Cortex of kidney (tissue), 1 donor: ENCODE results near the gene IFT81.
"Not testable (repeated sequence)": the region's sequence is repeated elsewhere in the genome, so short reads cannot be mapped to it uniquely, and the experiment has no call there.

Experiments used
- DNase-seq: peaks from one replicate; lab custom pipeline; 2025; lab: John Stamatoyannopoulos, UW

IFT81 gene

GRCh38 chr12:110108309-110109036 is 15.7 kb upstream of the IFT81 start:
- no peak for DNase-seq

- no peak for DNase-seq
Measured at GRCh38 chr12:110109037-110109836, 14.9 kb upstream of the IFT81 start.

- no peak for DNase-seq
Measured at GRCh38 chr12:110109837-110110535, 14.2 kb upstream of the IFT81 start.

GRCh38 chr12:110111476-110112334 is 12.5 kb upstream of the IFT81 start:
- DNase-seq = no peak

- no peak for DNase-seq
Measured at GRCh38 chr12:110112335-110112660, 11.9 kb upstream of the IFT81 start.

DNA sequence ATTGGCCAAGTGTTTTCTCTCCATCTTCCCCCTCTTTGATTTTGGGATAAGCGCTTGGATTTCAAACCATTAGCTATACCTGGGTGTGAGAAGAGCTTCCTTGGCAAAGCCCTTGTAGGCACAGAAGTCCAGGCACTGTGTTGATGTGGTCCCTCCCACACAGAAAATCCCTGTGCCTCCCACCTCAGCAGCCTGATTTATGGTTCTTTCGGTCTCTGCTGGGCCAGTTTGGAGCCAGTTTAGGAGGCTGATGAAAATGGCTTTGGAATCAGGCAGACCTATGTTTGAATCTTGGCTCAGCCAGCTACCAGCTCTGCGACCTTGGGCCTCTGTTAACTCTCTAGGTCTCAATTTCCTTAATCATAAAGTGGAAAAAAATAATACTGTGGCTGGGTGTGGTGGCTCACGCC is 9.6 kb upstream of the IFT81 start:
- DNase-seq = no peak

DNA sequence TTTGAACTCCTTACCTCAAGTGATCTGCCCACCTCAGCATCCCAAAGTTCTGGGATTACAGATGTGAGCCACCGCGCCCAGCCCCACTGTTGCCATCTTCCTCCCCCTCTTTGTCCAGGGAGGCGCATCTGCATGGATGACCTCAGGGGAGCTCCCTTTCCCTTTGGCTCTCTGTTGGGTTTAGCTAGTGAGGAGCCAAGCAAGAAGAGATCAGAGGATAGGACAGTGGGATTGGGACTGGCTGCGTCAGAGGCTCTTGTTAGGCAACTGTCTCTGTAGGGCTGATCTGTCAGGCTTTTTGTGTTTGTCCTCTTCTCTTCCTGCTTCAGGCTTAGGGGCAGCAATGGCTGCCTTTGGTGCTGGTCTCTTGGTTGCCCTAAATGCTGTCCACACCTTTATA is 8.5 kb upstream of the IFT81 start:
- no peak for DNase-seq

- DNase-seq = no peak
Measured at GRCh38 chr12:110116623-110117022, 7.5 kb upstream of the IFT81 start.

GRCh38 chr12:110117210-110117609 is 6.9 kb upstream of the IFT81 start:
- not testable (repeated sequence) for DNase-seq

GRCh38 chr12:110117956-110118685 is 6.0 kb upstream of the IFT81 start:
- DNase-seq = no peak

DNA sequence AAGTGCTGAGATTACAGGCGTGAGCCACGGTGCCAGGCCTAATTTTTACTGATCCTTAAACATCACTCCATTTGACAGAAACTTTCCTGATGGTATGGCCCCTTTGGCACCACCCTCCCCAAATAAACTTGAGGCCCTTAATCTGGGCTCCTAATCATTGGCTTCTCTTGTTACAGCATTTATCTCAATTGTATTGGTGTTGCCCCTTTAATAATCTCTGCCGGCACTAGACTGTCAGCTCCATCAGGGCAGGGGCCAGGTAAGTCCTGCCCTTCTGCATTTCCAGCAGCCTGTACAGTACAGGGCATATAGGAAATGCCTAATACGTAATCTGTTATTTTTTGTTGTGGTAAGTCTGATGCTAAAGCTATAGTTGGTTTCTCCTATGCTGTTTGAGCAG is 1.2 kb upstream of the IFT81 start:
- DNase-seq = no peak

DNA sequence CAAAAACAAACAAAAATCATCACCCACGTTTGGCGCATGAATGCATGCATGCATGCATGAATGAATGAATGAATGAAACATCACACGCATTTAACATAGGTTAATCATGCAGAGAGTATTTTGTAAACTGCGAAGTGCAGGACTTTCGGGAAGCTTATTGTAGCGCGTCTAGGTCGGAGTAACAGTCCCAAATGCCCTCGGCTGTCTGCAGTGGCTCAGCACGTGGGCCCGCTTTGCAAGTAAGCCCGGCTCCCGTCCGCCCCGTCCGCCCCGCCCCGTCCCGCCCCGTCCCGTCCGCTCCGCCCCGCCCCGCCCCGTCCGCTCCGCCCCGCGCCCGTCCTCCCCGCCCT is 263 bp upstream of the IFT81 start:
- DNase-seq = no peak

GRCh38 chr12:110126557-110126956 is 2.4 kb downstream of the IFT81 start:
- DNase-seq = no peak

DNA sequence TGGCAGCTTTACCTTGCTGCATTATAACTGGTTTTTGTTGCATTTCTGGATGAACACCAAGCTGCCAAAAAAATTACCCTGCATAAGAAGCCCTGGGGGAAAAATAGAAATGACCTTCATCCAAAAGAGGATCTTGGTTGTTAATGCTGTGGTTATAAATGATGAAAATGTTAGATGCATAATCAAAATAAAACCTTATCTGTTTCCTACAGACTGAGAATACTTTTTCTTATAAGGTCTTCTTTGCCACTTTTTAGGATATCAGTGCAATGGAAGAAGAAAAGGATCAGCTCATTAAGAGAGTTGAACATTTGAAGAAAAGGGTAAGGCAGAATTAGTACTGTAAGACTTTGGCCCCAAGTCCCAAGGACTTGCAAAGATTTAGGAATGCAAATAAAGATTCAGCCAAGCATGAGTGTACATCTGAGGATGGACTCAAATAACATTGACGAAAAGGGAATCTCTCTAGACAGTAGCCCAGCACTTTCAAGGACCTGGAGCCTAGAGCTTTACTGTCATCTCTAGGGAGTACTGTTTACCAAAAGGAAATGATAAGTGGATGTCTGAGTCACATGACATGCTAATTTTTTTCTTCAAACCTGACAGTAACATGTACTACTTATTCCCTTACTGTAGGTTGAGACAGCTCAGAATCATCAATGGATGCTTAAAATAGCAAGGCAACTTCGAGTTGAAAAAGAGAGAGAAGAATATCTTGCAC is 10.7 kb downstream of the IFT81 start:
- no peak for DNase-seq

DNA sequence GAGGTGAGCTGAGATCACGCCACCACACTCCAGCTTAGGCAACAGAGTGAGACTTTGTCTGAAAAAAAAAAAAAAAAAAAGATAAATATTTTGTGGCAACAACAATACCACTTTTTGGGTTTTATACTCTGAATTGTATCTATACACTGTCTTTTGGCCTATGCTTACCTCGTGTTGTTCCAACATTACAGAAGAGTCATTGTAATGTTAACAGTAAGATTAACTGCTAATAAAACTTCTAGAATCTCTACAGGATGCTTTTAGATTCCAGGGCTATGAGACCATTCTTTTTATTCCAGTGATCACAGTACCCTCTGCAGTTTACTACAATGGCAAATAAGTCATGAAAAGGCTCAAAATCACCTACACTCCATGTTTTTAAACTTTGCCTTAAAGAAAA is 11.6 kb downstream of the IFT81 start:
- DNase-seq = no peak

DNA sequence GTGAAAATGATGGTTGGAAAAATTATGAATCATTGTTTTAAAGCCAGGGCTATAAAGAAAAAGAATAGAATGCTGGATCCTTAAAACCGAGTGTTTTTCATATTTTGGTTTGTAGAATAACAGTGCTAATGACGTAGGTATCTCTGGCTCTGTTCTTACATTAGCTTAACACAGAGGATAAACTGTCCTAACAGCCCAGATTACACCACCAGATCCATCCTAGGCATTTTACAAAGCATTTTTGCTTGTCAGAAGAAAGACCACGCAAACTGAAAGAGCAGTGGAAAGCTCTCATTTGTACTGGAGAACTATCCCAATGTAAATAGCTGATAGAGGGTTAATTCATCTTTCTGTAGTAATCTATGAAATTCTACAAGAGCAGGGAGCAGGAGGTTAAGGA is 13.6 kb downstream of the IFT81 start:
- DNase-seq = no peak

DNA sequence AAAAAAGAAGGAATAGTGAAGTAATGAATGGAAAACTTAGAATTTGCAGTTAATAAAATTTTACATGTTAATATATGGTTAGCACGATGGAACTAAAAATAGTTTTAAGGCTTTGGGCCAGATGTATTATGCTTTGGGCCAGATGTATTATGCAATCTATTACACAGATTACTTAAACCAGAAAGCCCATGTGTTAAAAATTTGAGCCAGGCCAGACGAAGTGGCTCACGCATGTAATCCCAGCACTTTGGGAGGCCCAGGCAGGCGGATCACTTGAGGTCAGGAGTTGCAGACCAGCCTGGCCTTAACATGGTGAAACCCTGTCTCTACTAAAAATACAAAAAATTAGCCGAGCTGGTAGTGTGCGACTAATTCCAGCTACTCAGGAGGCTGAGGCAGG is 17.2 kb downstream of the IFT81 start:
- DNase-seq = no peak

GRCh38 chr12:110146986-110147385 is 22.8 kb downstream of the IFT81 start:
- no peak for DNase-seq

GRCh38 chr12:110149086-110149660 is 25.0 kb downstream of the IFT81 start:
- no peak for DNase-seq

GRCh38 chr12:110156766-110157165 is 32.6 kb downstream of the IFT81 start:
- DNase-seq = no peak
